ENCODE results near the gene HSPBP1. TPM values are rescaled to one million over a fixed set of nuclear protein-coding genes. Genes with fewer than 3 reads are reported as not detected.

HSPBP1 gene
- total RNA-seq, 1 experiment from 2014 or later = 63.0 TPM

GRCh38 chr19:55315956-55316525, 36.1 kb upstream of the HSPBP1 start:
- H3K4me1 ChIP-seq (ENCODE audit: control insufficient read depth in 1 of 2, insufficient read depth in 2 of 2, low read length in 2 of 2) = no peaks in the 10 kb centered on the region
- no peaks in the 10 kb centered on the region for H3K9me3 ChIP-seq (ENCODE audit: control insufficient read depth in 1 of 2, insufficient read depth in 1 of 2, low read depth in 1 of 2, low read length in 2 of 2)
- no TSS peak for BruUV-seq (replicated peaks)
- no peaks in the 10 kb centered on the region for H3K36me3 ChIP-seq (ENCODE audit: control insufficient read depth in 1 of 2, insufficient read depth in 2 of 2, low read length in 2 of 2)
- CTCF ChIA-PET = no interaction called here
- no peak for TF ChIP-seq JUND (IDR thresholded peaks at IDR 0.05)
- no peak for TF ChIP-seq YY1 (IDR thresholded peaks at IDR 0.05; ENCODE audit: extremely low read depth, insufficient replicate concordance, low read depth, low read length)
- no peak for TF ChIP-seq CEBPB (IDR thresholded peaks at IDR 0.05; ENCODE audit: low read depth)
- TF ChIP-seq, protein P1, sequence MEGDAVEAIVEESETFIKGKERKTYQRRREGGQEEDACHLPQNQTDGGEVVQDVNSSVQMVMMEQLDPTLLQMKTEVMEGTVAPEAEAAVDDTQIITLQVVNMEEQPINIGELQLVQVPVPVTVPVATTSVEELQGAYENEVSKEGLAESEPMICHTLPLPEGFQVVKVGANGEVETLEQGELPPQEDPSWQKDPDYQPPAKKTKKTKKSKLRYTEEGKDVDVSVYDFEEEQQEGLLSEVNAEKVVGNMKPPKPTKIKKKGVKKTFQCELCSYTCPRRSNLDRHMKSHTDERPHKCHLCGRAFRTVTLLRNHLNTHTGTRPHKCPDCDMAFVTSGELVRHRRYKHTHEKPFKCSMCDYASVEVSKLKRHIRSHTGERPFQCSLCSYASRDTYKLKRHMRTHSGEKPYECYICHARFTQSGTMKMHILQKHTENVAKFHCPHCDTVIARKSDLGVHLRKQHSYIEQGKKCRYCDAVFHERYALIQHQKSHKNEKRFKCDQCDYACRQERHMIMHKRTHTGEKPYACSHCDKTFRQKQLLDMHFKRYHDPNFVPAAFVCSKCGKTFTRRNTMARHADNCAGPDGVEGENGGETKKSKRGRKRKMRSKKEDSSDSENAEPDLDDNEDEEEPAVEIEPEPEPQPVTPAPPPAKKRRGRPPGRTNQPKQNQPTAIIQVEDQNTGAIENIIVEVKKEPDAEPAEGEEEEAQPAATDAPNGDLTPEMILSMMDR (IDR thresholded peaks at IDR 0.05 in 2 of 3, conservative IDR thresholded peaks at IDR 0.05 in 1 of 3; ENCODE audit: borderline replicate concordance in 1 of 3, insufficient read depth in 1 of 3, low read depth in 2 of 3, low read length in 2 of 3) = no peak
- TF ChIP-seq, protein P2, sequence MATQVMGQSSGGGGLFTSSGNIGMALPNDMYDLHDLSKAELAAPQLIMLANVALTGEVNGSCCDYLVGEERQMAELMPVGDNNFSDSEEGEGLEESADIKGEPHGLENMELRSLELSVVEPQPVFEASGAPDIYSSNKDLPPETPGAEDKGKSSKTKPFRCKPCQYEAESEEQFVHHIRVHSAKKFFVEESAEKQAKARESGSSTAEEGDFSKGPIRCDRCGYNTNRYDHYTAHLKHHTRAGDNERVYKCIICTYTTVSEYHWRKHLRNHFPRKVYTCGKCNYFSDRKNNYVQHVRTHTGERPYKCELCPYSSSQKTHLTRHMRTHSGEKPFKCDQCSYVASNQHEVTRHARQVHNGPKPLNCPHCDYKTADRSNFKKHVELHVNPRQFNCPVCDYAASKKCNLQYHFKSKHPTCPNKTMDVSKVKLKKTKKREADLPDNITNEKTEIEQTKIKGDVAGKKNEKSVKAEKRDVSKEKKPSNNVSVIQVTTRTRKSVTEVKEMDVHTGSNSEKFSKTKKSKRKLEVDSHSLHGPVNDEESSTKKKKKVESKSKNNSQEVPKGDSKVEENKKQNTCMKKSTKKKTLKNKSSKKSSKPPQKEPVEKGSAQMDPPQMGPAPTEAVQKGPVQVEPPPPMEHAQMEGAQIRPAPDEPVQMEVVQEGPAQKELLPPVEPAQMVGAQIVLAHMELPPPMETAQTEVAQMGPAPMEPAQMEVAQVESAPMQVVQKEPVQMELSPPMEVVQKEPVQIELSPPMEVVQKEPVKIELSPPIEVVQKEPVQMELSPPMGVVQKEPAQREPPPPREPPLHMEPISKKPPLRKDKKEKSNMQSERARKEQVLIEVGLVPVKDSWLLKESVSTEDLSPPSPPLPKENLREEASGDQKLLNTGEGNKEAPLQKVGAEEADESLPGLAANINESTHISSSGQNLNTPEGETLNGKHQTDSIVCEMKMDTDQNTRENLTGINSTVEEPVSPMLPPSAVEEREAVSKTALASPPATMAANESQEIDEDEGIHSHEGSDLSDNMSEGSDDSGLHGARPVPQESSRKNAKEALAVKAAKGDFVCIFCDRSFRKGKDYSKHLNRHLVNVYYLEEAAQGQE (IDR thresholded peaks at IDR 0.05; ENCODE audit: low read depth) = no peak
- no peak for TF ChIP-seq SIN3A (IDR thresholded peaks at IDR 0.05; ENCODE audit: low read depth)
- no peak for TF ChIP-seq TCF7L2 (IDR thresholded peaks at IDR 0.05; ENCODE audit: borderline replicate concordance, extremely low read depth, insufficient read depth, insufficient read length)
- no peak for TF ChIP-seq ELF1 (IDR thresholded peaks at IDR 0.05; ENCODE audit: borderline replicate concordance, low read depth)
- no peak for TF ChIP-seq POLR2A (IDR thresholded peaks at IDR 0.05; ENCODE audit: borderline replicate concordance, extremely low read depth, insufficient read depth, insufficient read length)
- no peak for TF ChIP-seq MAX (IDR thresholded peaks at IDR 0.05)
- no peak for TF ChIP-seq ZFX (IDR thresholded peaks at IDR 0.05)
- TF ChIP-seq EZH2phosphoT487 (IDR thresholded peaks at IDR 0.05; ENCODE audit: borderline replicate concordance) = no peak
- TF ChIP-seq POLR2AphosphoS5 (IDR thresholded peaks at IDR 0.05; ENCODE audit: low read depth, low read length) = no peak
- no peak for TF ChIP-seq SRF (IDR thresholded peaks at IDR 0.05; ENCODE audit: low read depth)
- TF ChIP-seq FOSL1 (IDR thresholded peaks at IDR 0.05; ENCODE audit: low read depth) = no peak
- no peak for TF ChIP-seq ZNF274 (IDR thresholded peaks at IDR 0.05; ENCODE audit: low read depth, low read length)
- TF ChIP-seq CBX3 (IDR thresholded peaks at IDR 0.05; ENCODE audit: low read depth) = no peak
- no peaks in the 10 kb centered on the region for H3K79me2 ChIP-seq (ENCODE audit: insufficient read depth, low read length)
- no peaks in the 10 kb centered on the region for H3K27me3 ChIP-seq (ENCODE audit: insufficient read depth, low read length)
- H2AFZ ChIP-seq (ENCODE audit: low read depth, low read length, poor library complexity, severe bottlenecking) = no peak overlapping the region
- intact Hi-C loops (cut with micrococcal nuclease) = no loop called here
- H3K9me2 ChIP-seq (ENCODE audit: insufficient read depth) = no peaks in the 10 kb centered on the region
- H3K9ac ChIP-seq (ENCODE audit: low read length) = no peak overlapping the region
- DNase-seq (ENCODE audit: low read depth, low spot score) (no peak), ATAC-seq (no peak)
- RAD21 ChIA-PET (ENCODE audit: low non-redundant PET in 1 of 2, low total read pairs in 2 of 2, uncharacterized antibody in 2 of 2, unreplicated experiment in 2 of 2) = no interaction called here
- H3K27ac ChIP-seq (ENCODE audit: low read depth, low read length) = no peak overlapping the region
- H4K20me1 ChIP-seq (ENCODE audit: insufficient read depth) = no peaks in the 10 kb centered on the region
- POLR2A ChIA-PET = no interaction called here
- H3K4me3 ChIP-seq (replicated peaks in 1 of 2; ENCODE audit: low read depth in 1 of 2, low read length in 2 of 2) = no peak overlapping the region
- H3K4me2 ChIP-seq (ENCODE audit: low read length) = no peak overlapping the region
